NCI-H2107 (cell line): ENCODE results near the gene SGTB.
"Not testable (repeated sequence)": the region's sequence is repeated elsewhere in the genome, so short reads cannot be mapped to it uniquely, and the experiment has no call there.

Experiments used
- DNase-seq: peaks from one replicate; lab custom pipeline; 2025; lab: John Stamatoyannopoulos, UW

Gene SGTB

DNA sequence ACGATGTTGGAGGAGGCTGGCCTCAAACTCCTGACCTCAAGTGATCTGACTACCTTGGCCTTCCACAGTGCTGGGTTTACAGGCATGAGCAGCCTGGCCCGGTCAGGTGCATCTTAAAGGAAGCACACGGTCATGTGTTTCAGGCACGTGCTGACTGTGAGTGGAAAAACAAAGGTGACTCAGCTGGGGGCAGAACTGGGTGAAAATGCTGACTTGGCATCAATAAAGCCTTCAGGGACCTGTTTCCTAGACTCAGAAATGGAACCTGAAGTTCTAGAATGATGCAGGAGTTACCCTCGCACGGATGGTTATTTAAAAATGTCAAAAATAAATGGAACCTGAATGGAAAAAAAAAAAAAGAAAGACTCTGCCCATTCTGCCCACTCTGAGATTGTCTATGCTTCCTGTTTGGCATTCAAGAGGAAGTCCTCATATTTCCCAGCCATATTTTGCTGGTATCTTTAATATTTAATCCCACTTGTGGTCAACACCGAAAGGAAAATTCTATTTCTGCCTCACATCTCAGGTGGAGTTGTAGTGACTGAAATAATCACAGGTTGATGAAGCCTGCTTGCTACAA lies 12.4 kb upstream of the SGTB start:
- DNase-seq, result not testable (repeated sequence)

DNA sequence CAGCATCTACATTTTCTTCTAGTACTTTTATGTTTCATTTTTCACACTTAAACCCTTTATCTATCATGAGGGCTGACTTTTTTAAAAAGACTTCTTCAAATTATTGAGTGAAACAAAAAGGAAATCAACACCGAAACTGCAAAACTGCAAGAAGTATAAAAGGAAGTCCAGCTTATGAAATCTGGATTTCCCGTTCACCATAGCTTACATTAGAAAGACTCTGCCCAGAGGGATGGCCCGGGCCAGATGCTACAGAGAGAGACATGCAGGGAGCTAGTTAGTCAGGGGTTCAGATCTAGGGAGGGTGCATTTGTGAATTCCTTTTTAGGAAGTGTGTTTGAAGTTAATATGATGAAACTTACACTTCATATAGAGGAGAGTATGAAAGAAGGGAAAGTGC lies 10.1 kb upstream of the SGTB start:
- DNase-seq, result not testable (repeated sequence)

DNA sequence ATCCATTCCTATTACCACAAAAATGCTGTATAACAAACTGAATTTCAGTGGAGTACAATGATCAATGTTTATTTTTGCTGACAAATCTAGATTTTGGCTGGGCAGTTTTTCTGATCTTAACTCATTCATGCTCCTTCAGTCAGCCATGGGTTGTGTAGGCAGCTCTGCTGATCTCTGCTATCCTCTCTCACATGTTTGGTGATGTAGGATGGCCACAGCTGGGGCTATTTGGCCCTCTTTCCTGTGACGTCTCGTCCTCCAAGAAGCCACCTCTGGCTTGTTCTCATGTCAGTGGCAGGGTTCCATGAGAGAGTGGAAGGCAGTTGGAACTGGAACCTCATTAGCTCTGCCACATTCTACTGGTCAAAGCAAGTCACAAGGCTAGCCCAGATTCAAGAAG lies 9.0 kb upstream of the SGTB start:
- no peak for DNase-seq

DNA sequence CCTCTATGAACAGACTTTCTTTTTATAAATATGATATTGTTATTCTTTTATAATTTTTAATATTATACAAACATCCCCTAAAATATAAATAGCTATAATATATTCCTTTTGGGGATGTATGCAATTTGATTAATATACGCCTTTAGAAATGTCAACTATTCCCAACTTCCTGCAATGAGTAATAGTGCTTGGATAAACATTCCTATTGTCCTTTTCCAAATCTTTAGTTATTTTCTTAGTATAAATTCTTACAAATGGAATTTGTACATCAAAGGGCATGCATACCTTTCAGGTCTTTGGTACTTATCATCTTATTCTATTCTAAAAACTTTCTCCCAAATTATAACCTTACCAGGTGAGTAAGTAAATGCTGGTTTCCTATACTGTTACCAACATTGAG lies 6.3 kb upstream of the SGTB start:
- no peak for DNase-seq

DNA sequence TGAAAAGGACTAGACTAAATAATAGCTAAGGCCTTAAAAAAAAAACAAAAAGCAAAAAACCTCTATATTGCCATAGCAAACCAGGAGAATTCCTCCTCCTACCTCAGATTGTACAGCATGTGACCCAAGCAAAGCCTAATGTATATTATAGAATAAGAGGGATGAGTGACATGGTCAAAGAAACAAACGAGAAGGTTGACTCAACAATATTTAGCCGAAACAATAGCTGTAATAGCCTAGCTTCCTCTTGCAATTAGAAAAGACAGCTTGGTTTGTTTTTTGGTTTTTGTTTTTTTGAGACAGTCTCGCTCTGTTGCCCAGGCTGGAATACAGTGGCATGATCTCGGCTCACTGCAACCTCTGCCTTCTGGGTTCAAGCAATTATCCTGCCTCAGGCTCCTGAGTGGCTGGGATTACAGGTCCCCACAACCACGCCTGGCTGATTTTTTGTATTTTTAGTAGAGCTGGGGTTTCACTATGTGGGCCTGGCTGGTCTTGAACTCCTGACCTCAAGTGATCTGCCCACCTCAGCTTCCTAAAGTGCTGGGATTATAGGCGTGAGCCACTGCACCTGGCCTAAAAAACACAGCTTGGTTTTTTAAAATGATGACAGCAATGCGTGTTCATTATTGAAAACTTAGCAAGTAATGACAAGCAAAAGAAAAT lies 5.7 kb upstream of the SGTB start:
- no peak for DNase-seq

DNA sequence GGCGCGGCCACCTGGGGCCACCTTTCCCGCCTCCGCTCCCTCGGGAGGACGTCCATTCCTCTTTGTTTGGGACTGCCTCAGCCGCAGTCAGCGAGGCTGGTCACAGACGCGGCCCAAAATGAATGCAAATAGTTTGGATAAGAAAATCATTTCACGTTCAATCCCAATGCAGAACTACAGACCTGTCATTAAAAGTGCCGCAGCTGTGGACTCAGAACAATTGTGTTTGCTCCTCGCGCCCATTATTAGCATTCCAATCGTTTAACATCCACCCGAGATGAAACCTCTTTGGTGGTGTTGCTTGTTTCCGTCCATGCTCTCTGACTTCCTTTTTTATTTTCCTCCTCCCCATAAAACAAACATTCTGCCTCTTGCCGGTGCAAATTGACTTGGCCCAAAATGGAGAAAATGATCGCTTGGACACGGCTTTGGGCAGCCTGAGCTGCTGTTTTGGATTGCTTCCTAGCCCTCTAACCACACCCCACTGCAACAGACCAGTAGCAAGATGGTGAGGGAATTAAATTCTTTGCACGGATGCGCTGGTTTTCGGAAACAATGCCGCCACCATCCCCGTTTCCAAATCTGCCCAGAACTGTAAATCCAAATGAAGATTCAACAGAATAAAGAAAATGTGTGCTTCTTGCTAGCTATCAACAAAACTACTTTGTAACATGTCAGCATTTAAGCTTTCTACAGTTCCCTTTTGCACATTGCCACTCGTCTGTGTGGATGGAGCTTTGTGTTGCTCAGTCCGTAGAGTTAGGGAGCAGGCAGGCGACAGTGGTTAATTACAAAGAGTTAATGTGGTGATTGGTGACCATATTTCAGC lies 880 bp upstream of the SGTB start:
- DNase-seq, result no peak

DNA sequence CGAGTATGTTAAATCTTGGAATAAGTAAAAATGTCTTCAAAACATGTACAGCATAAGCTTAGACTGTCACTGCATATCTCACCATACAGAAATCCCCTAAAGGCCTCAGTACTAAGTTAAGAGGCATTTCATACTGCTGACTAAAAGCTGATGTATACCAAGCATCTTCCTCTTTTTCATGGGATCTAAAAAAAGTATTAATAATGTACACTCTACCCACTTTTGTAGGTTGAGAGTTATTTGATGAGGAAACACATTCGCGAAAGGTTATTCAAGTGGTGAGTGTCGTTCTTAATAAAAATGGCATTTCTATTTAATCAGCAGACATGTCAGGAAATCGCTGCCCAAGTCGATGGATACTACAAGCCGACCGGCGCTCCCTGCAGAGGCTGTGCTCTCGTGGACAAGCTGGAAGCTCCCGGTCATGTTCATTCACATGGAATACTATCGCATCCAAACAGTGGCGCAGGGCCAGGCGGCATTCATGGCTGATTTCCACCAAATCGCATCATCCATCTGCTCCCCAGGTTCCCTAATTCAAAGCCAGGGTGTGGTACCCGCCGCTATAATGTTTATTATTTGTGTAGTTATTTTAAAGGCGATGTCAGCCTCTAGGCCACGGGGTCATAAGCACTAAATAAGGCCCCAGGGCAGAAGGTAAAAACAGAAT lies 724 bp downstream of the SGTB start:
- no peak for DNase-seq

DNA sequence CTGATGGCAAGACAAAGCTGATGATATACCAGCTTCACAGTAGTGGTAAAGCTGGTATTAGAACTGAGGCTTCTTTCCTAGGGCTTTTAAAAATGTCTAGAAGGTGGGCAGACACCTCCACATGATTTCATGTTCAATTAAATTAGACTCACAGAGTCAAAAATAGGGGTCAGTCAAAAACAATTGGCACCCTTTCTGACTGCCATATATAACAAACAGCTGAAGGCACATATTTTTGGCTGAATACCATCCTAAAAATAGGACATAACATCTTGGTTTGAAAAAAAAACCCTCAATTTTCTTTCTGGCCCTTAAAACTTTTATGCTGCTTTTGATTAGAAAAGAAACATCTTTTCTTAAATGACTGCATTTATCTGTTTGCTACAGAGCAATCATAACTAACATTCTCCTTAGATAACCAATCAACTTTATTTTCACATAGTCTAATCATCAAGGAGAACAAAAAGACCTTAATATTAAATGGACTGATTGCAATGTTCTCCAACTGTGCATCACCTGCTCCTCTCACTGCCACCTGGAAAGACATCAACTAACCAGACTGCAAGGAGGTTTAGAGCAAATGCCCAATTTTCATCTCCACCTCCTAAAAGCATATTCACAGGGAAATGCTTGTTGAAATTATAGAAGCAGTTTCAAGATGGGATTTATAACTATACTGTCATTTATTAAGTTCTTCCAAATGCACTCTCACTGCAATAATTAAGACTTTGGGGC lies 3.2 kb downstream of the SGTB start:
- no peak for DNase-seq

DNA sequence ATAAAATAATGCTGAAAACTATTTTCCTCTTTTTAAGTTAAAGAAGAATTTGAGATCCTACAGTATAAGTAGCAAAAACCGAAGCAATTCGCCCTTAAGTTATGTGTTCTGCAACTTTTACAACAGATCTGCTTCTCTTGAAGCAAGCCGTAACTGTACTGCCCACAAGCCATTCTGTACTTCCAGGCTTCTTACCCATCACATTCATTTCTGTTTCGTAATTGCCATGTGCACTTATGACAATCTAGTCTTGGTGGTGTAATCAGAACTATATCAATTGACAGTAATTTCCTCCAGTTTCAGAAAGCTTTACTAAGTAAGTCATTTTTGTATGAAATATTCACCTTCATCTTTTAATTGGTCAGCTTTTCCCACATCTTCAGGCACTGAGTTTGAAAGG lies 13.8 kb downstream of the SGTB start:
- DNase-seq, result no peak

DNA sequence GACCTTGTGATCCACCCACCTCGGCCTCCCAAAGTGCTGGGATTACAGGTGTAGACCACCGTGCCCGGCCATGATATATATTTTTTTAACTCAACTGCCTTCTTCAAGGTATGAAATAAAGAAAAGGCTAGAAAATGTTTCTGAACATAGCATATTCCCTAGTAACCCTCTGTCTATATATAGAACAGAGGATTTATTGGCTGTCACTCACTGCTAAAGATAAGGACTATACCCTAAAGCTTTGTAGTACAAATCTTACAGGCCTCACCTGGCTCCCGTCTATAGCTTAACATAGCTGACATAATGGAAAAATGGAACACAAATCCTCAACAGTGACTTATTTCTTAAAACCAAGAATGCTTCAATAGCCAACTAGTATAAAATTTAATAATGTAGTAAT lies 14.2 kb downstream of the SGTB start:
- DNase-seq, result no peak

DNA sequence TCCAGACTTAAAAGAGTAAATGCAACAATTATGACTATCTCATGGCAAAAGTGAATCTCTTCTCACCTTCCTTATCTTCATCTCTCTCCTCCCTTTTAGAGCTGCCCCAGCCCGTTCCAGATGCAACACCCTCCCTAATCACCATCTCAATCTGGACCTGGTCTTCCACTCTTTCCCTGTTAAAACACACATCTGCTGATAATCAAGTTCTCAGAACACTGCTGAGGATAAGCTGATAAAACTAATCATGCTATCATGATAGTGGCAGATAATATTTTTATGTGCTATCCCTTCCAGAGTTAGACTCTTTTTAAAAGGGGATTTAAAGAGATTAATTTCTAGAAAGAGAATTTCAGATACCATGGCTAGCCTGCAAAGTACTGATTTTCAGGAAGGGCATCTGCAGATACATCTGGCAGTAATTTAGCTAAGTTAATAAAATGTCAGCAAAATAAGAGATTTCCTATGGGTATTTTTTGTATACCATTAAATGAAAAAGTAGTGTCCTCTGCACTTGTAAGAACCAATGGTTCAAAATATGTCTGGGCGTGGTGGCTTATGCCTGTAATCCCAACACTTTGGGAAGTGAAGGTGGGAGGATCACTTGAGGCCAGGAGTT lies 17.2 kb downstream of the SGTB start:
- DNase-seq, result no peak

DNA sequence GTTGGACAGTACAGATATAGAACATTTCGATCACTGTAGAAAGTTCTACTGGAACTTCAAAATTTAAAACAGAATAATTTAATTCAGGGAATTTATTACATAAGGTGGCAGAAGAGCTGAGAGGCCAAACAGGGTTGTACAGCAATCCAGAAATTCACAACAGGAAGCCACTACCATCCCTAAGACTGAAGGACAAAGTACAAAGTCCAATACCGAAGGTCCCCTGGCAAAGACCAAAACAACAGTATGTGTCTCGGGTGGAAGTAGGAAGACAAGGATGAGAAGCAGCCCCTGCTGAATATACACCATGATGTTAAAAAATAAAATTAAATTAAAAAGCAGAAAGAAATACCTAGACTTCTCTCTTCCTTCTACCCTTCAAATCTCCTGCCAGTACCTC lies 19.9 kb downstream of the SGTB start:
- DNase-seq, result no peak

DNA sequence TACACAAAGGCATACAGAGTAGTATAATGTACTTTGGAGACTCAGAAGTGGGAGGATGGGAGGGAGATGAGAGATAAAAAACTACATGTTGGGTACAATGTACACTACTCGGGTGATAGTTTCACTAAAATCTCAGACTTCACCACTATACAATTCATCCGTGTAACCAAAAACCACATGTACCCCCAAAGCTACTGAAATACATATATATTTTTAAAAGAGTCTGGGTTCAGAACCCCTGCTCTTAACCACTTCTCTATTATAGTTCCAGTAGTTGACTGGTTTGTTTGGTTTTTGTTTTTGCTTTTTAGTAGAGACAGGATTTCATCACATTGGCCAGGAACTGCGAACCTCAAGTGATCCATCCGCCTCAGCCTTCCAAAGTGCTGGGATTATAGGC lies 22.6 kb downstream of the SGTB start:
- DNase-seq, result no peak

DNA sequence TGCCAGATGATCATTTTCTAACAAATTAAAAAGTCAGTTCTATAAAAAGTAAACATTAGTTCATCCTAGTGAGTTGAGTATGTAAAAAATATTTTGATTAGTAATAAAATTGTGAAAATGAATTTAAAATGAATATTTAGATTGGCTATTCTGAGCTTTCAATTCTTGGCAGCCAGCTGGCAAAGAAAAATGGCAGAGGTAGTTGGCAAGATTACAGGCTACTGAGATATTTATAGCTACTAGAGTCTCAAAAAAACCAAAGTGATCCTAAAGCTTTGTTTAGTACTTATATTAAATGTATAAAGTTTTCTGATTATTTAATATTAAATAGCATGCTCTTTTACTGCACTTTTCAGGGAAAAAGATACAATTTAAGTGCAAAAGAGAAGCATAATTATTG lies 25.0 kb downstream of the SGTB start:
- DNase-seq, result no peak

DNA sequence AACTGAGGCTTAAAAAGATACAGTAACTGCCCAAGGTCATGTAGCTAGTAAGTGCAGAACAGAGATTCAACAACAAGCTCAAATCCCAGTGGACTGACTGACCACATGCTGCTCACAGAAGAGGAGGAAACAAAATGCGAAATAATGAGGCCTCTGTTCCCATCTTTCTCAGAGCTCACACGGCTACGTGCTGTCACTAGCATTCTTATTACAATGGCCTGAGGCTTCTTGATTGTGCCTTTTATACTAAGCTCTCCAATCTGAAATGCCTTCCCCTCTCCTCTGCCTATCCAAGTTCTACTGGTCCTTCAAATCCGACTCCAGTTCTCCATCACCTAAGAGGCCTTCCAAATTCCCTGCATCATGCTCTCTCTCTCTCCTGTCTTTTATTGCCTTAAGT lies 26.0 kb downstream of the SGTB start:
- no peak for DNase-seq

DNA sequence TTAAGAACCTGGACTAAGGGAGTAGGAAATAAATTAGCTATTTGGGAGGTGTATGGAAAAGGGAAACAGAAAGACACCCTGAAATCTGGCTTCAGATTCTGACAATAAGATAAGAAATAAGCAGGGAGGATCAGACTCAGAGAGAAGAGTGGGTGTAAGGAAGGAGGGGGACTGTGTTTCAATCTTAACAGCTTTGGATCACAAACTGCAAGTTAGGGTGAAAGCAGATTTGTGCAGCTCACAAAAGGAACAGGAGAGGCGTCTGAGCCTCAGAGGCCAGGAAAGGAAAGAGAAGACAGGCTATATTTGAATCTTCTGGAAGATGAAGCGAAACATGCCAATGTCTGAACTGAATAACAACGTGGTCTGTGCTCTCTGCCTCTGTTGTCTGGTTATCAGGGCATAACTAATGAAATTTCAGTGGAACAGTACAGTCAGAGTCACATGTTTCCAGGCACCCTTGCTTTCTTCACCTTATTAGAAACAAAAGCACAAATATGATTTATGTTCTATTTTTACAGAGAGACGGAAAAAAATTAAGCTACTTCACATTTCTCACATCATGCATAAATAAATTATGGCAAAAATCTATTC lies 26.6 kb downstream of the SGTB start:
- DNase-seq, result no peak

DNA sequence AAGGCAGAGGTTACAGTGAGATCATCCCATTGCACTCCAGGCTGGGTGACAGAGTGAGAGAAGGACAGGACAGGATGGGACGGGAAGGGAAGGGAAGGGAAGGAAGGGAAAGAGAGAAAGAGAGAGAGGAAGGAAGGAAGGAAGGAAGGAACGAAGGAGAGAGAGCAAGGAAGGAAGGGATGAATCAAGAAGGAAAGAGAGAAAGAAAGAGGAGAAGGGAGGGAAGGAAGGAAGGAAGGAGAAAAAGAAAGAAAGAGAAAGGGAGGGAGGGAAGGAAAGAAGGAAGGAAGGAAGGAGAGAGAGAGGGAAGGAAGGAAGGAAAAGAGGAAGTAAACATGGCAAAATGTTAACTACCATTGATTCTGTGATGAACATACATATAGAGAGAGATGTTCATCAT lies 28.8 kb downstream of the SGTB start:
- DNase-seq, result no peak

DNA sequence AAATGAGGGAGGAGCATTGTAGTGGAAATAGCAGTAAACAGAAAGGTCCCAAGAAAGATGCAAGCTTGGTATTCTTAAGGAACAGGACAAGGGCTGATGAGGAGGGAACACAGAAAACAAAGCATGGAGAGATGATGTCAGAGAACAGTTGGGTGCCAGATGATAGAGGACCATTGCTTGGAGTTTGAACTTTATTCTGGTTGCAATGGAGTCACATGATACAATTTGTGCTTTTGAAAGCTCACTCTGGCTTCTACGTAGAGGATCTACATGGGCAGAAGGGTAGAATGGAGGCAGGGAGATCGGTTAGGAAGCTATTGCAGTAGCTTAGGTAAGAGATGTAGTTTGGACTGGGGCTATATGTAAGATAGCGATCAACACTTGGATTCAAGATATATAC lies 39.8 kb downstream of the SGTB start:
- DNase-seq, result no peak

DNA sequence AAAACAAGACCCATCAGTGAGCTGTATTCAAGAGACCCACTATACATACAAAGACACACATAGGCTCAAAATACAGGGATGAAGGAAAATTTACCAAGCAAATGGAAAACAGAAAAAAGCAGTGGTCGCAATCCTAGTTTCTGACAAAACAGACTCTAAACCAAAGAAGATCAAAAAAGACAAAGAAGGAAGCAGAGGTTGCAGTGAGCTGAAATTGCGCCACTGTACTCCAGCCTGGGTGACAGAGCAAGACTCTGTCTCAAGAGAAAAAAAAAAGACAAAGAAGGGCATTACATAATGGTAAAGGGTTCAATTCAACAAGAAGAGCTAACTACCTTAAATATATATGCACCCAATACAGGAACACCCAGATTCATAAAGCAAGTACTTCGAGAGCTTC lies 45.9 kb downstream of the SGTB start:
- not testable (repeated sequence) for DNase-seq

DNA sequence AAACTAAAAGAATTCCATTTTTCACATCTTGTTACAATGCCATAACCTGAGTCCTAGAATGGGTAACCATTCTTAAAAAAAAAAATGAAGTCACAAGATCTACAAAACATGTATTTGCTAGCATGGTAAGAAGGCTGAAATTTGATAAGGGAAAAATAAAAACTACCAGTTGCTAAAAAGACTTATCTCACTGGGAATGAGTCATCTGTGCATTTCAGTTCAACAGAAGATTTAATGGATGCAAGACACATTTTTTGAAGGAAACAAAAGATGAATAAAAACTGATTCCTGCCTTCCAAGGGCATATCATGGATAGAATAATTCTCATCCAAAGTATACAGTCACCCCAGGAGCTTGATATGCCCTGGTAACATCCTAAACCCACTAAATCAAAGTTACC lies 47.2 kb downstream of the SGTB start:
- DNase-seq, result no peak

DNA sequence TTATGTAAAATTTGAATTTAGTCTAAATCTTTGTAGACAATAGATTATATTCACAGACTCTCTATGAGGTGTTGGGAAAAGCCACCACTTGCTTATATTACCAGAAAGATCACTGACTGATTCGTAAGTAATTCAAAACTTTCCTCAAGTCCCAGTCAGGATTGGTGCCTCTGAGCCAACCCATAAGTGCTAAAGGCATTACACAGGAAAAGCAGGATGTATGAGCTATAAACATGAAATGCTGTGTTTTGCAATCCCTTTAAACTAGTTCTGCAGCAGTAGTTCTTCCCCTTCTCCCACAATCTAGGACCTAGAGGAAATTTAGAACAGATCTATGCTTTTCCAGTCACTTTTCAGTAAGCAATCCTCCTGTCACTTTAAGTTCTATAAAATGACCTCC lies 49.1 kb downstream of the SGTB start:
- no peak for DNase-seq
